ENCODE data around the gene TGIF2. TPM values are rescaled to one million over a fixed set of nuclear protein-coding genes. Genes with fewer than 3 reads are reported as not detected.

Gene TGIF2
- total RNA-seq, 6 donors from 2014 or later, result 9.4 to 20.1 (median 11.9) TPM

- Histone ChIP-seq H3K9me3 (no peaks in the 10 kb centered on the region), H3K27me3 (no peaks in the 10 kb centered on the region), H3K27ac (peak overlapping the region in 2 of 4 donors; percentile 25 to 38), H3K36me3 (no peaks in the 10 kb centered on the region), H3K4me3 (no peak overlapping the region), H3K4me1 (peaks cover 5 to 10% (median 7%) of the 10 kb centered on the region in 4 donors)
- peak in 1 of 2 donors; percentile 39 for ATAC-seq (ENCODE audit: low FRiP score in 2 of 2)
- no peak for TF ChIP-seq POLR2AphosphoS5 (IDR thresholded peaks at IDR 0.05)
- no peak for TF ChIP-seq EP300 (IDR thresholded peaks at IDR 0.05)
- TF ChIP-seq POLR2A (IDR thresholded peaks at IDR 0.05), result no peak
- no peak for TF ChIP-seq CTCF (IDR thresholded peaks at IDR 0.05)
- 48 to 55% methylated on average over 14 of the region's 14 CpGs for WGBS, 2 donors
- DNase-seq, result peak in 1 of 2 donors; percentile 43
These were observed 50.9 kb downstream of the TGIF2 start for GRCh38 chr20:36624068-36624943.

- DNase-seq (no peak), ATAC-seq (ENCODE audit: low FRiP score in 2 of 2) (no peak)
- peaks cover 5 to 10% (median 7%) of the 10 kb centered on the region in 4 donors for H3K4me1 ChIP-seq
- TF ChIP-seq EP300 (IDR thresholded peaks at IDR 0.05) (no peak), CTCF (IDR thresholded peaks at IDR 0.05) (no peak), POLR2AphosphoS5 (IDR thresholded peaks at IDR 0.05) (no peak), POLR2A (IDR thresholded peaks at IDR 0.05) (no peak)
- WGBS, 2 donors, result 73 to 77% methylated on average over 2 of the region's 2 CpGs
- no peak overlapping the region for H3K27ac ChIP-seq
- no peaks in the 10 kb centered on the region for H3K27me3 ChIP-seq
- no peaks in the 10 kb centered on the region for H3K36me3 ChIP-seq
- H3K4me3 ChIP-seq, result no peak overlapping the region
- no peaks in the 10 kb centered on the region for H3K9me3 ChIP-seq
These were observed 51.5 kb downstream of the TGIF2 start for GRCh38 chr20:36624944-36625324.

DNA sequence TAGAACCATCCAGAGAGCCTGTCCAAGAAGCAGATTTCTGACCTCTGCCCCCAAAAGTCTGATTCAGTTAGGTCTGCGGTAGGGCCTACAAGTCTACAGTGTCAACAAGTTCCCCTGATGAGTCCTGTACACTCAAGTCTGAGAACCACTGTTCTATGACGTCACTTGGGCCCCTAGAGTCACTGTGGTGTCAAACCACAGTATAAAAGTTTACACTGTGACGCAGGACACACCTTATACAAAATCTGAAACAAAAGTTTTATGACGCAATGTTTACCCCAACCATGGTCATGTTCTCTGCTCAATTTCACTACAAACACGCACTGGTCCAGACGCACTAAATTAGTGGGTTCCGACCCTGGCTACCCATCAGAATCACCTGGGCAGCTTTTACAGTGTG lies 54.7 kb downstream of the TGIF2 start:
- TF ChIP-seq CTCF (IDR thresholded peaks at IDR 0.05) (no peak), POLR2A (IDR thresholded peaks at IDR 0.05) (no peak), POLR2AphosphoS5 (IDR thresholded peaks at IDR 0.05) (no peak), EP300 (IDR thresholded peaks at IDR 0.05) (peak in 2 of 4 donors; percentile 25 to 62)
- H3K4me3 ChIP-seq, result no peak overlapping the region
- no peak for DNase-seq
- H3K27me3 ChIP-seq, result no peaks in the 10 kb centered on the region
- H3K36me3 ChIP-seq, result no peaks in the 10 kb centered on the region
- WGBS, 2 donors, result 78 to 84% methylated on average over 7 of the region's 7 CpGs
- no peak overlapping the region for H3K27ac ChIP-seq
- no peaks in the 10 kb centered on the region for H3K9me3 ChIP-seq
- H3K4me1 ChIP-seq, result peaks cover 5 to 10% (median 7%) of the 10 kb centered on the region in 4 donors
- no peak for ATAC-seq (ENCODE audit: low FRiP score in 2 of 2)

DNA sequence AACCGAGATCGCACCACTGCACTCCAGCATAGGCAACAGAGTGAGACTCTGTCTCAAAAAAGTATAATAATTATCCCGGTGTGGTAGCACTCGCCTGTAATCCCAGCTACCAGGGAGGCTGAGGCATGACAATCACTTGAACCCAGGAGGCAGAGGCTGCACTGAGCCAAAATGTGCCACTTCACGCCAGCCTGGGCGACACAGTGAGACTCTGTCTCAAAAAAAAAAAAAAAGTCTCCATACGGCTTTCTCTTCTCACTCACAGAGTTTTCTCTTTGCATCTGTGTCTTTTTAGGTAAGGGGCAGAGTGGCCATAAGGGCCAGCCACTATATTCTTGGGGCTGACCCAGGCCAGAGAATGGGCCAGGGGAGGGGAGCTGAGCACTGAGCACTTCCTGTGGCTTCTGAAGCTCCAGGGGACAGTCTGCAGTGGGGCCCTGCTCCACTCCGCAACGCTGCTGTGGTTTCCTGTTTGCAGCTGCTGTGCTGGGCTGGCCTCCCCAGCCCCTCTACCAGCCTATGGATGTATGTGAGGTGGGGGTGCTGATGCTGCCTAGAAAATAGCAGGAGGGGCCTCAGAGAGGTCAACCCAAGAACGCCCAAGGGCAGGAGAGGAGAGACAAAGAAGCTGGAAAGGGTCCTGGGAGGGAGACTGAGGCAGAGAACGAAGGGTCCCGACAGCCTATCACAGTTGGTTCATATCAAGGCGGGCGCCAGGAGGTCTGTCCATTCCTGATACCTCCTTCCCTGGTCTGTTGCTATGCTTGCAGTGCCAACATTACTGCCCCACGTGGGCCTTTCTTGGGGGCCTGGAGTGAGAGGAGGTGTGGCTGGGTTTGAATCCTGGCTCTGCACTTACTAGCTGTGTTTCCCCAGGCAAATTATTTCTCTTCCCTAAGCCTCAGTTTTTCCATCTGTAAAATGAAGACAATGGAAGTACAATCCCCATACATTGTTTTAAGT lies 56.6 kb downstream of the TGIF2 start:
- ATAC-seq (ENCODE audit: low FRiP score in 2 of 2) (peak in 1 of 2 donors; percentile 46), DNase-seq (peak in 1 of 2 donors; percentile 50)
- no peak for TF ChIP-seq CTCF (IDR thresholded peaks at IDR 0.05)
- TF ChIP-seq POLR2A (IDR thresholded peaks at IDR 0.05), result no peak
- no peak for TF ChIP-seq EP300 (IDR thresholded peaks at IDR 0.05)
- TF ChIP-seq POLR2AphosphoS5 (IDR thresholded peaks at IDR 0.05), result no peak
- 66 to 68% methylated on average over 11 to 14 of the region's 15 CpGs for WGBS, 2 donors
- H3K36me3 ChIP-seq, result no peaks in the 10 kb centered on the region
- no peak overlapping the region for H3K4me3 ChIP-seq
- H3K27me3 ChIP-seq, result no peaks in the 10 kb centered on the region
- H3K9me3 ChIP-seq, result no peaks in the 10 kb centered on the region
- H3K27ac ChIP-seq, result peak overlapping the region in 2 of 4 donors; percentile 49 to 52
- no peaks in the 10 kb centered on the region for H3K4me1 ChIP-seq

Data from upper lobe of left lung (tissue), 6 donors.